A549 treated with Mapracorat at 1 μM for 4 hours (cell line): ENCODE results near the gene CUEDC2. TPM values are rescaled to one million over a fixed set of nuclear protein-coding genes. Genes with fewer than 3 reads are reported as not detected.

ENCODE experiments used
- total RNA-seq: library from RNA; stranded (reverse); fragments of 200-300 nt; extraction: Qiagen RNA extraction; gene quantifications from 5 replicates; pipeline ENCODE4 v1.2.3, GENCODE V29; 2022

Gene CUEDC2, protein sequence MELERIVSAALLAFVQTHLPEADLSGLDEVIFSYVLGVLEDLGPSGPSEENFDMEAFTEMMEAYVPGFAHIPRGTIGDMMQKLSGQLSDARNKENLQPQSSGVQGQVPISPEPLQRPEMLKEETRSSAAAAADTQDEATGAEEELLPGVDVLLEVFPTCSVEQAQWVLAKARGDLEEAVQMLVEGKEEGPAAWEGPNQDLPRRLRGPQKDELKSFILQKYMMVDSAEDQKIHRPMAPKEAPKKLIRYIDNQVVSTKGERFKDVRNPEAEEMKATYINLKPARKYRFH
- 61.2 to 70.8 TPM (median 65.6 TPM) in 5 replicates for total RNA-seq

DNA sequence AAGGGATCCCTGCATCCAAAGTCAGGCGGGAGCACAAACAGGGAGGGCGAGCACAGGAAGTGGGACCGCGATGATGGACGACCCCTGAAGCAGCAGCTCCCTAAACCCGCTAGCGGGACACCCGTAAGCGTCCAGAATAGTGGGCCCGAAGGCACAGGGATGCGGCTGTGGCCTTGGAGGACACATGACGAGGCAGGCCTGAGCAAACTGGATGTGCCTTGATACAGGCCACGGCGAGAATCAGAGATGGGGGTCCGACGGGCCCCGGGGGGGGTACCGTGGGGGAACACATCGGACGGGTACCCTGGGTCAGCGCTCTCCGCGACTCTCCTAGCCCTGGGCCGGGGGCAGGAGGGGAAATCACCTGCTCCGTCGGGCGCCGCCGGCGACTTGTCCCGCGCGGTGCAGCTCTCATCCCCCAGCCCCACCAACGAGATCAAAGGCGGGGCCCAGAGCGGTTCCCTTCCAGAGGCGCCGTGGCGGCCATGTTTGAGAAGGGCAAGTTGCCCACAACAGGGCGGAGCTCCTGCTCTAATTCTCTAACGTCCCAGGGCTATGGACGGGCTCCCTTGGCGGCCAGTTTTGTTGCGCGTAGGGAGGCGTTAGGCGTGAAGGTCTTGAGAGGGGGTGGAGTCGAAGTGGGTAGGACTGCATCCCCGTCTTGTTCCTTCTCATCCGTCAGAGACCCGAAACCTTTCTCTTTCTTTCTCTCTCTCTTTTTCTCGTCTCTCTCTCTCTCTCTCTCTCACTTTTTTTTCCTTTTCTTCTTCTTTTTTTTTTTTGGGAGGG is at the start of gene CUEDC2:
Gene CUEDC2 (minus strand): TSS at position 413 of the 789 bp plus-strand sequence. CDS start 7,386 bp downstream, outside the sequence.

DNA sequence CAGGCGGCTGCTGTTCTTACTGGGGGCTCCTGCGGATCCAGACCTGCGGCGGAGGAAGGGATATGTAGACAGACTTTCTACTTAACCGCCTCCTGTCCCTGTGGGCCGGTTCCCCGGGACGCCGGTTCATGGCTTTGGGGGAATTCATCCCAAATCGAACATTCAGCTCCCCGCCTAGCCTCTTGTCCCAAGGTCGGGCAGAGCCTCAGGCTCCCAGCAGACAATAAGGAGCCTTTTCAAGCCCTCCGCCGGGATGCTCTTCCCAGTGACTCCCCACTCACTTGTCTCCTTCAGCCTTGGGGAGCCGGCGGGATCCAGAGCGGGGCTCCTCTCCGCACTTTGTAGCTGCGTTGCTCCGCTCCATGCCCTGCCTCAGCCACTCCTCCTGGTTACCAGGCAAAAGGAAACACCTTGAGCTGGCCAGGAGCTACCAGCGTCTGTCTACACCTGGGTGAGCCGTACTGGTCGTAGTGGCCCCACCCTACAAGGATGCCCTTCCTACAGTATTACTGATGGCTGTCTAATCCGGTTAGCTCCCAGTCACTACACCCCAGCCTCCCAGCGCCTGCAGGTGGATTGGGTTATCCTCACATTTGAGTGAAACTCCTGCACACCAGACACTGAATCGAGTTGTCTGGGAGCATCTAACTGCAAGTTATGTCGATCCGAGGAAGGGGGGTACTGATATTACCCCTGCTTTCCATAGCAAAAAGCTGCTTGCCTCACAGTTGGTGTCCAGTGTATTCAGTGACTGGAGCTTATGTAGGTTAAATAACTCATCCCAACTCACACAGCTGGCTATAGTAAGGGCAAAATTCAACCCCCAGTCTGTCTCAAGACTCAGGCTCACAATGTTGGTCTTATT is 19.0 kb upstream of the CUEDC2 start, which contains the start of gene C10orf95:
Gene C10orf95 (minus strand): TSS at position 439 of the 865 bp plus-strand sequence. CDS start 450 bp downstream, outside the sequence.

DNA sequence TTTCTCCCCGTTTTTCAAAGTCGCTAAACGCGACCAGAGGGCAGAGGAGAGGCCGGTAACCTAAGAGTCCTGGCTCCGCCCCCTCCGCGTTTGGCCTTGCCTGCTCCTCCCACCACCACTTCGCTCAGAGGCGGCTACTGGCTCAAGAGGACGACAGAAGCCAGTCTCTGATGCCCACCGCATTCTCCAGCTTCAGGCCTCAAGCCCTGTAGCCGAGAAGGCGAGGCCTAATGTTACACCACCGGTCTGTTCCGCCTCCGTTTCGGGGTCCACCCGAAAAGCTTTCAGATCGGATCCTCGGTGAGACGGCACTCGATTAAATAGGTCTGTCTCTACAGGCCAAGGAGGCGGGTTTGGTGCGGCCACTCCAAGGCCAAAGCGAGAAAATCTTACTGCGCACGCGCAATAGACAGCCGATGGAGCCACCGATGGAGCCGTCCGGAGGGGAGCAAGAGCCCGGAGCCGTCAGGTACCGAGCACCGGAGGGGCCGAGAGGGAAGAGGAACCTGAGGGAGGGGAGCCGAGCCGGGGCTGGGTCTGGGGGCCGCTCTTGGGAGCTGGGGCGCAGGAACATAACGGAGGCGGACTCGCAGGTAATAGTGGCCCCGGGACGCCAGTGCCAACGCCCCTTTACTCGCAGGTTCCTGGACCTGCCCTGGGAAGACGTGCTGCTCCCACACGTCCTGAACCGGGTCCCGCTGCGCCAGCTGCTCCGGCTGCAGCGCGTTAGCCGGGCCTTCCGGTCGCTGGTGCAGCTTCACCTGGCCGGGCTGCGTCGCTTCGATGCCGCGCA is 11.5 kb downstream of the CUEDC2 start, which contains the start of gene FBXL15:
Gene FBXL15 (plus strand): TSS at position 123 of the 793 bp plus-strand sequence. CDS start 294 bp downstream, at position 417.

DNA sequence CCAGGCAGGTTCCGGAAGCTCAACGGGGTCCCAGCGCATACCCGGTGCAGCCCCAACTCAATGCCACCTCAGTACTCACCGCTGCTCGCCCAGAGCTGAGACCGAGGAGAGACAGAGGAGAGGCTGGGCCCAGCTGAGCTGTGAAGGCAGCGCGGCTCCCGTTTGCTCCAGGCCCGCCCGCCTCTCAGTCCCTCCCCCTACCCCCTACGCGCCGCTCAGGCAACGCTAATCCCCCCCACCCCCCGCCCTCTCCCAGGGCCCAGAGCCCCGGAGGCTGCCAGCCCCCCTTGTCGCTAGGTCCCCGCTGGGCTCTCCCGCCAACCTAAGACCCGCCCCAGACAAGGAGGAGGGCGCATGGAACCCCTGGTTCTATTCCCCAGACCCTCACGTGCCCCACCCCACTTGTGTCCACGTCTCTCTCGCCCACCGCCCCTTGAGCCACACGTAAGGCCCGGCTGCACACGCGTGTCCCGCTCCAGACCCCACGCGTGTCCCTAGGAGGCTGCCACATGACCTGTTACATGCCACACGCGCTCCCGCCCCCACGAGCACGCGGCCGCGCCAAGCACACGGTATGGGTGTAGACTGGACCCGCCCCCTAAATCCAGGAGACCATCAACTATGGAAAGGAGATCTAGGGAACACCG is 13.6 kb downstream of the CUEDC2 start, which contains the start of gene PSD:
Gene PSD (minus strand): TSS at position 164 of the 647 bp plus-strand sequence. CDS start 1,747 bp downstream, outside the sequence.

DNA sequence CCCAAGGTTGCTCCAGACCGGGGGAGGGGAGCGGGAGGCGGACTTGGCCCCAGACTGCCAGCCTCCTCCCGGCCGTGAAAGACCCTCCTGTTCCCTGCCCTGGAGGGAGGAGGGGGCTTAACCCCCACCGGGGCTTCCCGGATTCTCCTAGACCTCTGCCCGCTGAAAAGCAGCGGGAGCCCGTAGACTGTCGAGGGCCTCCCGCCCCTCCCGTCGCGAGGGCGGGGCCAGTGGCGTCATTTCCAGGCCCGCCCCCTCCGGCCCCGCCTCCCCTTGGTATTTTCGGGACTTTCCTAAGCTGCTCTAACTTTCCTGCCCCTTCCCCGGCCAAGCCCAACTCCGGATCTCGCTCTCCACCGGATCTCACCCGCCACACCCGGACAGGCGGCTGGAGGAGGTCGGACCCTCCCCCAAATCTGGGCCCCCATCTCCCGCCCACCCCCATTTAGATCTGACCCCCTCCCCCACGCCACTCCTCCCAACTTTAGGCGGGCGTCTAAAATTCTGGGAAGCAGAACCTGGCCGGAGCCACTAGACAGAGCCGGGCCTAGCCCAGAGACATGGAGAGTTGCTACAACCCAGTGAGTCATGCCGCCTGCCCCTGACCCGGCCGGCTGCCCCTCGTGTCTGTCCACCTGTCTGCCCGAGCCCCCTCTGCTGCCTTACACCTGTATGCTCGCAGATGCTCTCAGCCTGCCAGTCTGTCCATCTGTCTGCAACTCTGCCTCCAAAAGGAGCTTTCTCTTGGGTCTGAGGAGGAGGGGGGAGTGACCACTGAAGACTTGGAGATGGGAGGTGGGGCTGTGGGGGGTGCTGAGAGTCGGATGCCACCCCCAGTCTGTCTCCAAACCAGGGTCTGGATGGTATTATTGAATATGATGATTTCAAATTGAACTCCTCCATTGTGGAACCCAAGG is 36.7 kb downstream of the CUEDC2 start, which contains the start of gene NFKB2:
Gene NFKB2 (plus strand): TSS at position 306 of the 917 bp plus-strand sequence. CDS start 255 bp downstream, at position 561.

Other genes with a start within 250 kb of the CUEDC2 start
- gene ELOVL3, start 206.3 kb downstream of the CUEDC2 start, total RNA-seq: 0.22 to 0.53 TPM (median 0.26 TPM) in 5 replicates
- gene PITX3, start 191.1 kb downstream of the CUEDC2 start, total RNA-seq: 0.41 to 1.2 TPM (median 0.69 TPM) in 5 replicates
- 20.4 to 25.5 TPM (median 24.0 TPM) in 5 replicates for gene GBF1, start 187.0 kb downstream of the CUEDC2 start, total RNA-seq
- gene NFKB2, start 36.9 kb downstream of the CUEDC2 start, total RNA-seq: 41.3 to 66.7 TPM (median 53.7 TPM) in 5 replicates
- gene PSD, start 13.8 kb downstream of the CUEDC2 start, total RNA-seq: 0.20 to 0.53 TPM (median 0.31 TPM) in 5 replicates
- gene FBXL15, start 11.7 kb downstream of the CUEDC2 start, total RNA-seq: 5.6 to 11.2 TPM (median 9.9 TPM) in 5 replicates
- gene C10orf95, start 19.0 kb upstream of the CUEDC2 start, total RNA-seq: 0.08 to 0.19 TPM (median 0.12 TPM) in 4 of 5 replicates, not detected in the other
- 82.6 to 93.3 TPM (median 92.4 TPM) in 5 replicates for gene ACTR1A, start 70.1 kb upstream of the CUEDC2 start, total RNA-seq
- gene SUFU, start 71.4 kb upstream of the CUEDC2 start, total RNA-seq: 5.4 to 7.4 TPM (median 6.5 TPM) in 5 replicates
- 44.2 to 49.0 TPM (median 47.5 TPM) in 5 replicates for gene TRIM8, start 211.9 kb upstream of the CUEDC2 start, total RNA-seq